A549 treated with AZD9567 at 1 μM for 4 hours (cell line): ENCODE data around the gene NGFR. TPM values are rescaled to one million over a fixed set of nuclear protein-coding genes. Genes with fewer than 3 reads are reported as not detected.

ENCODE experiments used
- total RNA-seq: library from RNA; stranded (reverse); fragments of 200-300 nt; extraction: Qiagen RNA extraction; gene quantifications from 5 replicates; pipeline ENCODE4 v1.2.3, GENCODE V29; 2022; ENCODE audit not compliant: insufficient read depth

Gene NGFR
- total RNA-seq = 0.79 to 1.1 TPM (median 0.94 TPM) in 5 replicates

GRCh38 chr17:49494986-49495841 lies at the start of gene NGFR:
TSS of gene NGFR (plus strand) at chr17:49495293. CDS start at chr17:49495418, 125 bp downstream.

Other genes starting within 250 kb of the NGFR start
- 6.0 to 12.5 TPM (median 7.3 TPM) in 5 replicates for gene ZNF652, start 133.0 kb upstream of the NGFR start, total RNA-seq
- gene PHB1, start 80.4 kb upstream of the NGFR start, total RNA-seq = 420 to 481 TPM (median 473 TPM) in 5 replicates
- 0.51 to 0.65 TPM (median 0.56 TPM) in 4 of 5 replicates, not detected in the other for gene NXPH3, start 80.6 kb downstream of the NGFR start, total RNA-seq
- 34.7 to 37.0 TPM (median 35.6 TPM) in 5 replicates for gene SPOP, start 182.8 kb downstream of the NGFR start, total RNA-seq
- 55.2 to 95.3 TPM (median 89.3 TPM) in 5 replicates for gene SLC35B1, start 212.7 kb downstream of the NGFR start, total RNA-seq